GM12865 (cell line): ENCODE results near the gene NRL.
A peak's percentile ranks its signal among the peaks of the same experiment; 100 is the strongest.

ENCODE experiments used
- DNase-seq: peaks from one replicate; pipeline ENCODE4 v3.0.0; 2010; ENCODE audit warnings: low read depth
- H3K4me3 ChIP-seq: 2 replicates; pipeline ENCODE4 v1.5.1; 2011; ENCODE audit warnings: mild to moderate bottlenecking, low read depth, low read length, control low read depth
- CTCF ChIP-seq: IDR thresholded peaks from 2 replicates; pipeline ENCODE4 v1.5.1; 2011; ENCODE audit warnings: low read length, control low read depth, low read depth, inconsistent platforms; ENCODE audit not compliant: insufficient read depth; ENCODE audit errors: missing control alignments

The NRL gene

DNA sequence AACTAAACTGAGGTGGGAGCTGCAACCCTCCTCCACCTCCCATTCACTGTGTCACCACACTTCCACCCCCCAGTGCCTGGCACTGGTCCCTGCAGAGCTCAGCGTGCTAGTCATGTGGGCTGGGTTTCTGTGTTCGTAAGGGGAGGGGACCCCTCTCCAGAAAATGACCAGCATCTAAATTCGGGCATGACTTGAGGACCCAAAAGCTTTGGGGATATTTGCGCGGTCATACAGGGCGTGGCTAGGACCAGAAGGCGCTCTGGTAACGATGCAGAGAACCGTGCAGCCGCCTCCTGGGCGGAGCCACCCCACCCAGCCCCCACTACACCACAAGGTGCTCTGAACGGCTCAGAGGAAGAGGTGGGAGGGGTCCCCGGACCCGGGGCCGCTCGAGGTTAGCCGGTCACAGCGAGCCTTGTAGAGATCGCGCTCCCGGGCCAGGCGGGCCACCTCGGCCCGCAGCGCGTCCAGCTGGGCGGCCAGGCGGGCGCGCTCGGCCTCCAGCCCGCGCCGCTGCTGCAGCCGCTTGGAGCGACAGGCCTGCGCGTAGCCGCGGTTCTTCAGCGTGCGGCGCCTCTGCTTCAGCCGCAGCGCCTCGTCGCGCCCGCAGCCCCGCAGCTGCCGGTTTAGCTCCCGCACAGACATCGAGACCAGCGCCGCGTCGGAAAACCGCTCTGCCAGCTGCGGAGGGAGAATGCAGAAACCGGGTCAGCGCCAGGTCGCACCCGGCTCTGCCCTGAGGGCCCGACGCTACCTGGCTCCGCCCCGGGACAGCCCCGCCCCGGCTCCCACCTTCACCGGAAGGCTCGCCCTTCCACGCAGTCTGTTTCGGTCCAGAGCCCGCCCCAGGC, 33.6 kb downstream of the NRL start:
- H3K4me3 ChIP-seq, result peak overlapping the region; percentile 68
- peak; percentile 82 for DNase-seq
- TF ChIP-seq CTCF, result no peak

- no peak for DNase-seq
- no peak for TF ChIP-seq CTCF
- H3K4me3 ChIP-seq, result no peak overlapping the region
These were observed 34.6 kb downstream of the NRL start for GRCh38 chr14:24080142-24080530.

DNA sequence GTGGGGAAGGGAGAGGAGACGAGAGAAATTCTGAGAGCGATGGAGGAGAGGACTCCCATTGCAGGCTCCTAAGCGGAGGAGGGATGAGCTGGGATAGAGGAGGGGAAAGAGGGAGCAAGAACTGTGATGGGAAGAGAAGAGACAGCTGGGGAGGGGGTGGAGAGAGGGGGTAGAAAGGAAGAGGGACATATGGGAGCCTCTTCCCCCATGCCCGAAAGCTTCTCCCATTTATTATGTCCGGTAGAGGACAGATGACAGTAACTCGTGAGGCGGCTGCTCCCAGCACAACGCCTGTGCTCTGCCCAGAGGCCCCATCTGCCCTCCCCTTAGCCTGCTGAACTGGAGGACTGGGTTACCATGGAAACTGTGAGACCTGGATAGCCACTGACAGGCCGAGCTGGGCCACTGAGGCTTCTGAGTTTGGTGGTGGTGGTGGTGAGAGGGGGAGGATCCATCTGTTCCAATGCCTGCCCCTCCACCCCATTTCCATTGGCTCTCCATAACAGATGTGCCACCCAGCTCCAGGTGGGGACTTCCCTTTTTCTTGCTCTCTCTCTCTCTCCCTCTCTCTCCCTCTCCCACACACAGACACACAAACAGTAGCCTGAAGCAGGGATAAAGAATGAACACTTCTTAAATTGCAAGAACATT, 35.1 kb downstream of the NRL start:
- no peak for TF ChIP-seq CTCF
- DNase-seq, result no peak

GRCh38 chr14:24078146-24078545, 36.6 kb downstream of the NRL start:
- no peak for DNase-seq
- H3K4me3 ChIP-seq, result no peak overlapping the region
- TF ChIP-seq CTCF, result no peak

More for the DNA sequence above, 35.1 kb downstream of the NRL start:
- no peak overlapping the region for H3K4me3 ChIP-seq

DNA sequence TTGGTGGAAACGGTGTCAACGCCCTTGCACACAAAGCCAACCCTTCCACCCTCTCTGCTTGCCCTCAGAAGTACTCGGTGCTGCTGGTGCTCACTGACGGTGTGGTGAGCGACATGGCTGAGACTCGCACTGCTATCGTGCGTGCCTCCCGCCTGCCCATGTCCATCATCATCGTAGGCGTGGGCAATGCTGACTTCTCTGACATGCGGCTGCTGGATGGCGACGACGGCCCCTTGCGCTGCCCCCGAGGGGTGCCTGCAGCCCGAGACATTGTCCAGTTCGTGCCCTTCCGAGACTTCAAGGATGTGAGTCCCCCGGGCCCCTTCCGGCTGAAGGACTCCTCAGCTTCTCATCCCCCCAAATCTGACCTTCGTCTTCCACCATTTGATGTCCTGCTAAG, 37.7 kb downstream of the NRL start:
- H3K4me3 ChIP-seq, result no peak overlapping the region
- no peak for DNase-seq
- TF ChIP-seq CTCF, result no peak

DNA sequence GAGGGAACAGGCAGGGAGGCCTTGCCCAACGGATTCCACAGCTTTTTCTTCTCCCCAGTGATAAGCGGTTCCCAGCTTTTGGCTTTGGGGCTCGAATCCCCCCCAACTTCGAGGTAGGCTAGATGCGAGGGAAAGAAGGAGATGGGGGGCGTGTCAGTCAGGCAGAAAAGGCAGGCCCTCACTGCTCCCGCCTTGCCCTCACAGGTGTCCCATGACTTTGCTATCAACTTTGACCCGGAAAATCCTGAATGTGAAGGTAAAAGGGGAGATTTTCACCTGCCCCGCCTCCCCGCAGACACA, 38.5 kb downstream of the NRL start:
- no peak for TF ChIP-seq CTCF
- no peak for DNase-seq
- no peak overlapping the region for H3K4me3 ChIP-seq
